ENCODE results near the gene CHN2.

Gene CHN2

GRCh38 chr7:29346231-29346978 is 151.8 kb downstream of the CHN2 start:
- no peak overlapping the region for H3K9ac ChIP-seq
- H3K79me2 ChIP-seq (ENCODE audit: insufficient read depth, low read depth) = no peaks in the 10 kb centered on the region
- no peak overlapping the region for H2AFZ ChIP-seq (ENCODE audit: low read depth)
- no peak overlapping the region for H3K27ac ChIP-seq
- H4K20me1 ChIP-seq (ENCODE audit: insufficient read depth) = no peaks in the 10 kb centered on the region
- H3K27me3 ChIP-seq (ENCODE audit: insufficient read depth, low read depth) = no peaks in the 10 kb centered on the region
- TF ChIP-seq, protein P1, sequence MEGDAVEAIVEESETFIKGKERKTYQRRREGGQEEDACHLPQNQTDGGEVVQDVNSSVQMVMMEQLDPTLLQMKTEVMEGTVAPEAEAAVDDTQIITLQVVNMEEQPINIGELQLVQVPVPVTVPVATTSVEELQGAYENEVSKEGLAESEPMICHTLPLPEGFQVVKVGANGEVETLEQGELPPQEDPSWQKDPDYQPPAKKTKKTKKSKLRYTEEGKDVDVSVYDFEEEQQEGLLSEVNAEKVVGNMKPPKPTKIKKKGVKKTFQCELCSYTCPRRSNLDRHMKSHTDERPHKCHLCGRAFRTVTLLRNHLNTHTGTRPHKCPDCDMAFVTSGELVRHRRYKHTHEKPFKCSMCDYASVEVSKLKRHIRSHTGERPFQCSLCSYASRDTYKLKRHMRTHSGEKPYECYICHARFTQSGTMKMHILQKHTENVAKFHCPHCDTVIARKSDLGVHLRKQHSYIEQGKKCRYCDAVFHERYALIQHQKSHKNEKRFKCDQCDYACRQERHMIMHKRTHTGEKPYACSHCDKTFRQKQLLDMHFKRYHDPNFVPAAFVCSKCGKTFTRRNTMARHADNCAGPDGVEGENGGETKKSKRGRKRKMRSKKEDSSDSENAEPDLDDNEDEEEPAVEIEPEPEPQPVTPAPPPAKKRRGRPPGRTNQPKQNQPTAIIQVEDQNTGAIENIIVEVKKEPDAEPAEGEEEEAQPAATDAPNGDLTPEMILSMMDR (conservative IDR thresholded peaks at IDR 0.05; ENCODE audit: low read depth, low read length) = no peak
- H3K4me2 ChIP-seq = no peak overlapping the region
- H3K36me3 ChIP-seq (ENCODE audit: insufficient read depth) = no peaks in the 10 kb centered on the region
- H3K4me1 ChIP-seq (ENCODE audit: low read depth, poor library complexity, severe bottlenecking) = no peaks in the 10 kb centered on the region
- H3K4me3 ChIP-seq (IDR thresholded peaks at IDR 0.05; ENCODE audit: insufficient read depth, low read depth, low read length) = no peak overlapping the region

GRCh38 chr7:29349362-29349761 is 154.8 kb downstream of the CHN2 start:
- Histone ChIP-seq H3K27ac (no peak overlapping the region), H3K4me1 (ENCODE audit: low read depth, poor library complexity, severe bottlenecking) (no peaks in the 10 kb centered on the region), H3K79me2 (ENCODE audit: insufficient read depth, low read depth) (no peaks in the 10 kb centered on the region), H3K36me3 (ENCODE audit: insufficient read depth) (no peaks in the 10 kb centered on the region), H3K27me3 (ENCODE audit: insufficient read depth, low read depth) (no peaks in the 10 kb centered on the region), H2AFZ (ENCODE audit: low read depth) (no peak overlapping the region), H3K4me2 (no peak overlapping the region), H4K20me1 (ENCODE audit: insufficient read depth) (no peaks in the 10 kb centered on the region), H3K4me3 (IDR thresholded peaks at IDR 0.05; ENCODE audit: insufficient read depth, low read depth, low read length) (no peak overlapping the region), H3K9ac (no peak overlapping the region)
- TF ChIP-seq, protein P1 (conservative IDR thresholded peaks at IDR 0.05; ENCODE audit: low read depth, low read length) = no peak

DNA sequence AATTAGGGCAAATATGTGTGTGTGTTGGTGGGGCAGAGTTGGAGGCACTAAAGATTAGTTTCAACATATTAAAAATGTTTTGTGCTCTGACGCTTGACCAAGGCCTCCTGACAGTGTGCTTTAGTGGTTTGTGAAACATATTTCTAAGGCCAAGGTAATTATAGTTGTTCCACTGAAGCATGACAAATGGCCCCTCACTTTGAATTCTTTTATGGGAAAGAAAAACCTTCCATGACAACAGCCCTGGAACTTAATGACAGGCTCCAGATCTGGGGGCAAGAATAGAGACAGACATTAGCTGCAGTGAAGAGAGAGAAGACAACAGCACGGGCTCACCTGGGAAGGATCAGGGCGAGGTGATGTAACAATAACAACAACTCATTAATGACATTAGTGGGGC is 155.8 kb downstream of the CHN2 start:
- Histone ChIP-seq H3K4me3 (IDR thresholded peaks at IDR 0.05; ENCODE audit: insufficient read depth, low read depth, low read length) (no peak overlapping the region), H3K9ac (no peak overlapping the region), H3K4me1 (ENCODE audit: low read depth, poor library complexity, severe bottlenecking) (no peaks in the 10 kb centered on the region), H2AFZ (ENCODE audit: low read depth) (no peak overlapping the region), H3K36me3 (ENCODE audit: insufficient read depth) (no peaks in the 10 kb centered on the region), H4K20me1 (ENCODE audit: insufficient read depth) (no peaks in the 10 kb centered on the region), H3K27me3 (ENCODE audit: insufficient read depth, low read depth) (no peaks in the 10 kb centered on the region), H3K79me2 (ENCODE audit: insufficient read depth, low read depth) (no peaks in the 10 kb centered on the region), H3K27ac (no peak overlapping the region), H3K4me2 (no peak overlapping the region)
- TF ChIP-seq, protein P1 (conservative IDR thresholded peaks at IDR 0.05; ENCODE audit: low read depth, low read length) = no peak

- no peak overlapping the region for H2AFZ ChIP-seq (ENCODE audit: low read depth)
- no peak overlapping the region for H3K9ac ChIP-seq
- no peaks in the 10 kb centered on the region for H3K27me3 ChIP-seq (ENCODE audit: insufficient read depth, low read depth)
- H3K4me1 ChIP-seq (ENCODE audit: low read depth, poor library complexity, severe bottlenecking) = no peaks in the 10 kb centered on the region
- H3K79me2 ChIP-seq (ENCODE audit: insufficient read depth, low read depth) = no peaks in the 10 kb centered on the region
- no peak overlapping the region for H3K27ac ChIP-seq
- H3K4me3 ChIP-seq (IDR thresholded peaks at IDR 0.05; ENCODE audit: insufficient read depth, low read depth, low read length) = no peak overlapping the region
- TF ChIP-seq, protein P1 (conservative IDR thresholded peaks at IDR 0.05; ENCODE audit: low read depth, low read length) = no peak
- no peaks in the 10 kb centered on the region for H3K36me3 ChIP-seq (ENCODE audit: insufficient read depth)
- no peaks in the 10 kb centered on the region for H4K20me1 ChIP-seq (ENCODE audit: insufficient read depth)
- H3K4me2 ChIP-seq = no peak overlapping the region
These were observed 157.5 kb downstream of the CHN2 start for GRCh38 chr7:29352041-29352440.

All from KMS-11 (cell line).